Activated CD4-positive, alpha-beta T cell treated with anti-CD3 and anti-CD28 coated beads, Interleukin-2, amount 50 U/mL, for 4 hours (primary cell): Measurements from ENCODE around the gene AK8.
"Not testable (repeated sequence)": the region's sequence is repeated elsewhere in the genome, so short reads cannot be mapped to it uniquely, and the experiment has no call there.

Experiments used
- DNase-seq, 2 experiments: peaks; one replicate each; pipeline ENCODE4 v3.0.0-alpha.2; 2020

AK8 gene

GRCh38 chr9:132740526-132741309 lies 137.4 kb downstream of the AK8 start:
- no peak for DNase-seq

DNA sequence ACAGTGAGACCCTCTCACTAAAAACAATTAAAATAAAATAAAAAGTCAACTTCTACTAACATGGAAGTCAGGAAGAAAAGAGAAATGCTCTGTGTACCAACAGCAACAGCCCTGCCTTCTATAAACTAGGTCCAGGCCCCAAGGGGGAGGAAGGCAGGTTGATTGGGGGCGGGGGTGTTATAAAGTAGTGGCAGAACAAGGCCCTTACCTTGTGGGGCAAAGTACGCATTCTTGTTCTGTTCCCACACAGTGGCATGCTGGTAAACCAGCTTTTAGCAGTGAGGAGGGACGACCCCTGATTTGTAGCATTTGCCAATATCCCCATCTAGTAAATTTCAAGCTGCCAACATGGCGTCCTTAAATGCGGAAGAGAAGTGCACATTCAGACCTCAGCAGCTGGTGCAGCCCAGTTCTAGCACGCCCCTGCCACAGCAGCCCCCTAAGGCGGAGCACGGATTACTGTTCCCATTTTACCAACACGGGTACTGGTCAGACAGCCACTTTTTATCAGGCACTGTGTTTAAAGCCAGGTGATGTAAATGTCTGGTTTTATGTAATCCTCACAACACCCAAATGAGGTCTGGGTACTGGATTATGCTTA lies 138.3 kb downstream of the AK8 start:
- no peak for DNase-seq

DNA sequence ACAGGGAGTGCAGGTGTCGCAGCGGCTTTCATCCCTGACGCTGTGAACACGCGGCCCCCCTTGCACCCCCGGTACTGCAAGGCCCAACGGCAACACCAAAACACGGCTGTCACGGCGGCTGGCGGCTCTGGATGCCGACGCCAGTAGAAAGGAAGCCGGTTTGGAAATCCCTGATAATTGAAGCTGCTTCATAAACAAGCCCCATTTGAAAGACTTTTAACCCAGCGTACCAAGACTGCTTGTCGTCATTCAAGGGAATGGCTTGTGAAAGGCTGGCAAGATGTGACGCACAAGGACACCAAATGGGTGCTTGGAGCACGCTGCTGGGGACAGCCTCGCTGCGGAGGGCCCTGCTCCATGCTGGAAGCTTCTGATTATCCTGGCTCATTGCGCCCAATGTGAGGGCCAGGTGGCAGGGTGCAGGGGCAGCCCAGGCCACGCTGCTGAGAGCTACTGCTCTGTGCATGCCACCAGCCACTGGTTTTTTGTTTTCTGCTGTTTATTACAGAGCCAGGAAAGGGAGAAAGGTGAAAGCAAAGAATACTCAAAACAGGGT lies 144.7 kb downstream of the AK8 start:
- no peak for DNase-seq

DNA sequence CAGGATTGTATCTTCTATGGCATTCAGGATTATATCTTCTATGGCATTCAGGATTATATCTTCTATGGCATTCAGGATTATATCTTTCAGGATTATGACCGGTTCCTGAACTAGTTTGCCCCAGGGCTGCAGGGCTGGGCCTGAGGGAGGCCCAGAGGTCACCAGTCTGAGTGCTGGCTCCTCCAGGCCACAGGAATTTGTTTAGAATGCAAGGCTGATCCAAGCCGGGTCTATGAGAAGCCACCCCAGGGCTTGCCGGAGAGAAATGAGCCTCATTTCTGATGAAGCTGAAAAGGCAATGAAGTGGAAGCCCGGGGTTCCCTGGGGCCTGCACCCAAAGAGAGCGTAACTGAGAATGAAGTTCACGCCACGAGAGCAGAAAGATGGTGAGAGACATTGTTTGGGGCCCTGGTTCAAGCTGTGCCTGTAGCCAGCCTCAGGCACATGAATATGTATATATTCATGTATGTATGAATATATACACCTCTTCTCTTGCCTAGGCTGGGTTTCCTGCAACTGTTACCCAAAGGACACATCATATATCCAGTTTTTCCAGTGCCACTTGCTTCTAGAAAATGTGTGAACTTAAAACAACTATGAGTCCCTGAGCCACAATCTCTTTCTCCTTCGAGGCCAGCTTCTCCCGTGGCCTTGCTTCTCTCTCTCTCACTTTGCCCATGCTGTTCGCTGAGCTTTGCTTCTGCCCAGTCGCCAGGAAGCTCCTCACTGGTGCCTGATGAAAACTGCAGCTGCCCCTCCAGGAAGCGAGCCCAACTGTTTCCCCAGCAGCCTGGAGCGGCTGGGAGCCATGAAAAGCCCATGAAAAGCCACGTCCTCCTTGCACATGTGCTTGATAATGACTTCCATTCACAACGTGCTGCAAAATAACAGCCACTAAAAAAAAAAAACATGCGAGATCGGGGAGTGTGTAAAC lies 145.5 kb downstream of the AK8 start:
- DNase-seq = no peak

DNA sequence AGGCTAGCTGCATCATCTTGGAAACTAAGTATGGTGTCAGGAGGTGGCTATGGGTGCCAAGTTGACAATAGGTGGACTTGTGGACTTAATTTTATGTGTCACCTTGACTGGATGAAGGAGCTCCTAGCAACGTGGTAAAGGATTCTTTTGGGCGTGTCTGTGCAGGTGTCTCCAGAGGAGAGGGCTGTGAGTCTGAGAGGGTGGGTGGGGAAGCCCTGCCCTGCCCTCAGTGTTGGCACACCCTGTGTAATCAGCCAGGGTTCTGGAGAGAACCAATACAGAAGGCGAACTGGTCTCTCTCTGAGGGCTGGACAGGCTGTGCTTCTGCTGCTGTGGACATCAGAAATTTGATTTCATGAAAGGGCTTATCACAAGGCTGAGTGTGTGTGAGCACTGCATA lies 146.9 kb downstream of the AK8 start:
- no peak for DNase-seq

DNA sequence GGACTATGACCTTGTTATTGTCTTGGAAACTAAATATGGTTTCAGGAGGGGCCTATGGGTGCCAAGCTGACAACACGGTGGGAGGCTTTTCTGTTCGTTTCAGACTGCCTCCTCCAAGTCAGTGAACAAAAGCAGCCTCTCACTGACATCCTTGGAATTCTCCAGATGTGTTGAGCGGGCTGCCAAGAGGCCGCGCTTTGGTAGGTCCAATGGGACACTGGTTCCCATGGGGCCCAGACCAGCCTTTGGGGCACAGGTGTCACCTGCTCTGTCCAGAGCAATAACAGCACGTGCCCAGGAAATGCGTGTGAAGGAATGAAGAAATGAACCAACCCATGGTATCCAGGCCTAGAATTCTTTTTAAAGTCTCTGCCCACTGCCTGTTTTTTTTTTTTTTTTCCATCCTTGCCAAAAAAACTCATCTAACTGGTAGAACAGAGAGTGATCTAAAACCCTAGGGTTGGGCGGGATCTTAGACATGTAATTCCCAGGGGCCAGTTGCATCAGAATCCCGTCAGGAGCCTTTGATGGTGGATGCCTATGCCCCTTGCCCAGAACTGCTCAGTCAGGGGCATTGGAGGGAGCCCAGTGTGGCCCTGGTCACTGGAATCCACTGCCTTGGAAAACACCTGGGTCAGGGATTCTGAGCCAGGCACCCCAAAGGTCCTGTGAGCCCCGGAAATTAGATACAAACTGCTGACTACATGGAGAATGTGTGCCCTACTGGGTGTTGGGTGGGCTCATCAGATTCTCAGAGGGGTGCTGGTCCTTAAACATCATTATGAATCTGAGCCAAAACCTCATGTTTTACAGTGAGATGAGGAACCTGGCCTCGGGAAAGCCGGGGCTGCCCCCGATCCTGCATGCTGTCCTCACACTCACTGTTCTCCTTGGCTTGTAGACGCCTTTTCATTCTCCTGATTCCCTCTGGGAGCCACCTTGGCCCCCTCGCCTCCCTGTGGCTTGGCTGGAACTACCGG lies 147.7 kb downstream of the AK8 start:
- DNase-seq = no peak

GRCh38 chr9:132729235-132729890 lies 148.7 kb downstream of the AK8 start:
- no peak for DNase-seq

DNA sequence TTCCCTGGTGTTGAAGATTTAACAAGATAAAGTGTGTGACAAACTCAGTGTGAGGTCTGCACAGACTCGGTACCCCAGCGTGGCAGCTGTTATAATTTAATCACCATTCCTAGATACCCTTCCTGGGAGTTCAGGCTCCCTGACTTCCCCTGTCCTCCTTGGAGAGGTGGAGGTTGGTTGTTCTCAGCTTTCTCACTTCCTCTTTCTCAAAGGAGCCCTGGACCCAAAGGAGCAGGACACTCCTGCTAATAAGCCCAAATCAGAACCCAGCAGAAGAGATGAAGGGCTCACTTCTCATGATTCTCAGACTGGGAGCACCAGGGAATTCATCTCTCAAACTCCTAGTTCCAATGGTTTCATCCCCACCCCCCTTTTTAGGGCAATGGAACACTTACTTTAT lies 149.6 kb downstream of the AK8 start:
- DNase-seq = no peak

- no peak for DNase-seq
Observed at GRCh38 chr9:132728071-132728470, 150.0 kb downstream of the AK8 start.

GRCh38 chr9:132726576-132727130 lies 151.4 kb downstream of the AK8 start:
- no peak for DNase-seq

GRCh38 chr9:132725306-132725705 lies 152.8 kb downstream of the AK8 start:
- DNase-seq = no peak

GRCh38 chr9:132723809-132724208 lies 154.3 kb downstream of the AK8 start:
- DNase-seq = no peak

DNA sequence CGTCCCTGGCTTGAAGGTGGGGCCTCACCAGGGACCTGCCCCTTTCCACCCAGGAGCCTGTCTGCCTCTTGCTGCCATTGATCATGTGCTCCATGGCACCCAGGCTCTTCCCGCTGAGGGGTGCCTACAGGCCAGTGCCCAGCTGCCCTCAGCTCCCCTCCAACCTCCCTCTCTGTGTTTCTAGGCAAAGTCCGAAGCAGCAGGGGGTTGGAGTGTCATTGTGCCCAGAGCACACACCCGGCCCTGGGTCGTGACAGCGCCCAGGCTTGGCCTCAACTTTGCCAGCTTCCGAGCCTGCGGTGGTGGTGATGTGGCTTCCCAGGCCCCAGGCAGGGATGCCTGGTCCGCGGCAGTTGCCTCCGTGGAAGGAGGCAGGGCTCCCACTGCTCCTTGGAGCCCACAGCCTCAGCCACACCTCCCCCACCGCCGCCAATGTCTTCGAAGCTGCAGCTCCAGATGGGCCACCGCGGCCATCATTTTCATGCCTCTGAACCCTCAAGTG lies 155.5 kb downstream of the AK8 start:
- DNase-seq = no peak

GRCh38 chr9:132721661-132722060 lies 156.4 kb downstream of the AK8 start:
- no peak for DNase-seq

GRCh38 chr9:132718381-132718928 lies 159.6 kb downstream of the AK8 start:
- DNase-seq = not testable (repeated sequence)

GRCh38 chr9:132717326-132717945 lies 160.6 kb downstream of the AK8 start:
- DNase-seq = no peak

GRCh38 chr9:132716007-132716406 lies 162.1 kb downstream of the AK8 start:
- DNase-seq = no peak

DNA sequence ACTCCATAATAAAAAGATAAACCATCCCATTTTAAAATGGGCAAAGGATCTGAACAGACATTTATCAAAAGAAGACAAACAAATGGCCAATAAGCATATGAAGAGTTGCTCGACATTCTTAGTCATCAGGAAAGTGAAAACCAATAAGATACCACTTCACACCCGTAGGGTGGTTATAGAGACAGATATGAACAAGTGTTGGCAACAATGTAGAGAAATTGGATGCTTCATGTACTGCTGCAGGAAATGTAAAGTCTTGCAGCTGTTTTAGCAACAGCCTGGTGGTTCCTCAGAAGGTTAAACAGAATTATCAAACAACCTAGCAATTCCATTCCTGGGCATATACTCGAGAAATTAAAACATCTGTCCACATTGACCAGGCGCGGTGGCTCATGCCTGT lies 165.3 kb downstream of the AK8 start:
- no peak for DNase-seq

DNA sequence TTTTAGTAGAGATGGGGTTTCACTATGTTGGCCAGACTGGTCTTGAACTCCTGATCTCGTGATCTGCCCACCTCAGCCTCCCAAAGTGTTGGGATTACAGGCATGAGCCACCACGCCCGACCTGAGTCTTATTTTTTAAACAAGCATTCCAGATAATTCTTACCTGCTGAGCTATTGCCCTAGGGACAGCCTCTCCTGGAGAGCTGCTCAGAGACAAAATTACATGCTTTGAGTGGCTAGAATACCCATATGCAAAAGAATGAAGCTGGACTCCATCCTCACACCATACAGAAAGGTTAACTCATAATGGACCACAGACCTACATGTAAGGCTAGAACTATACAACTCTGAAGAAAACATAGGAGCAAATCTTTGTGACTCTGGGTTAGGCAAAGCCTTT lies 166.2 kb downstream of the AK8 start:
- no peak for DNase-seq

DNA sequence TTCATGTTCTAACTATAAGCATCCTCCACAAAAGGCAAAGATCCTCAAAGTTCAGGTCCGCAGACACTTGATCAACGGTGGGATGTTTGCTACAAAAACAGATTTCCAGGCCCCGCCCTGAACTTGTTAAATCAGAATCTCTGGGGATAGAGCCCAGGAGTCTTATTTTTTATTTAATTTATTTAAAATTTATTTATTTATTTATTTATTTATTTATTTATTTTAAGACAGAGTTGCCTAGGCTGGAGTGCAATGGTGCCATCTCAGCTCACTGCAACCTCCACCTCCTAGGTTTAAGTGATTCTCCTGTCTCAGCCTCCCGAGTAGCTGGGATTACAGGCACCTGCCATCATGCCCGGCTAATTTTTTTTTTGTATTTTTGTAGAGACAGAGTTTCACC lies 166.9 kb downstream of the AK8 start:
- DNase-seq = not testable (repeated sequence)
